ENCODE data around the gene HSP90AB1. TPM values are rescaled to one million over a fixed set of nuclear protein-coding genes. Genes with fewer than 3 reads are reported as not detected.

The HSP90AB1 gene
- total RNA-seq, 1 experiment from 2014 or later = 967 TPM

DNA sequence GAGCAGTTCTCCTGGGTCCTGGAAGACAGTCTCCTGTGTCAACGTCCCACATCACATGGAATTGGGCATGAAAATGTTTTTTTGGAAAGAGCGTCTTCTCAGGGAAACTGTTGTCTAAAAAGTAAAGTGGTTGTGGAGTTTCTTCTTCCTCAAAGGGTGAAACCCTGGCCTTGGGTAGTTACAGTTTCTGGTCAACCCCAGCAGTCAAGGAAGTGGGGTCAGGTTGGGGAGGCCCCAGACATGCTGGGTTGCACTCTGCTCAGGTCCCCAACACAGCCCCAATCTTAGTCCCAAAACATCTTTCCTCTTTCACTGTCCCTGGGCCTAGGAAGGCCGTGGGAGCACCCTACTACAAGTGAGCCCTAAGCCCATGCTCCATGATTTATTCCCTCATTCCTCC lies 19.4 kb downstream of the HSP90AB1 start:
- peaks cover 15% of the 10 kb centered on the region for H3K36me3 Mint-ChIP-seq (ENCODE audit: insufficient read depth, unreplicated experiment)
- no TSS peak for BruUV-seq (replicated peaks)
- POLR2A ChIA-PET = no interaction called here
- Histone ChIP-seq H3K4me1 (peaks cover 26% of the 10 kb centered on the region), H3K4me3 (ENCODE audit: low read depth, low read length) (no peak overlapping the region), H3K27me3 (replicated peaks; ENCODE audit: control insufficient read depth, insufficient read depth, low read length) (peaks cover 6% of the 10 kb centered on the region), H3K9me3 (no peaks in the 10 kb centered on the region), H3K36me3 (ENCODE audit: control insufficient read depth, insufficient read depth, low read length) (no peaks in the 10 kb centered on the region)
- peaks cover 5% of the 10 kb centered on the region for H3K27me3 Mint-ChIP-seq (ENCODE audit: insufficient read depth, unreplicated experiment)
- H3K27ac Mint-ChIP-seq (ENCODE audit: unreplicated experiment) = no peak overlapping the region
- CTCF ChIA-PET = interaction anchor here (1.2 to 3.7 kb wide), 2 partner anchors 39 to 72 kb away, joined by 4 to 23 read pairs; no protein-coding TSS in a partner anchor
- intact Hi-C loops (cut with micrococcal nuclease; ENCODE audit: unreplicated experiment) = no loop called here
- peak overlapping the region; percentile 38 for H3K4me3 Mint-ChIP-seq (ENCODE audit: unreplicated experiment)
- H3K9me3 Mint-ChIP-seq (ENCODE audit: unreplicated experiment) = no peaks in the 10 kb centered on the region
- H3K4me1 Mint-ChIP-seq (ENCODE audit: low read depth, unreplicated experiment) = peaks cover 13% of the 10 kb centered on the region
- TF ChIP-seq CTCF (IDR thresholded peaks at IDR 0.05; ENCODE audit: insufficient read depth in 1 of 2, low read depth in 1 of 2, low read length in 1 of 2, severe bottlenecking in 1 of 2, unreplicated experiment in 1 of 2) = no peak
- DNase-seq = no peak

DNA sequence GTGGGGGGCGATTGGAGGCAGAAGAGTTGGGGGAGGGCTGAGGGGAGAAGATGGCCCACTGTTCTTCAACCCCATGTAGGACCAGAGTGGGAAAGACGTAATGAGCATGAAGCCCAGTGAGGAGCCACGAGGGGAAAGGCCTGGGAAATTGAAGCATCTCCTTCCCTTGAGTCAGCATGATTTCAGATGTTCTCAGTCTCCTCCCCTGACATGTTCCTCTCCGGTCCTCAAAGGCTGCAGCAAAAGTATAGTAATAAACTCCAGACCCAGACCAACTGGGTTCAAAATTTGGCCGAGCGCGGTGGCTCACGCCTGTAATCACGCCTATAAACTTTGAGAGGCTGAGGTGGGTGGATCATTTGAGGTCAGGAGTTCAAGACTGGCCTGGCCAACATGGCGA lies 20.4 kb downstream of the HSP90AB1 start:
- CTCF ChIA-PET = interaction anchor here (1.2 to 3.7 kb wide), 3 partner anchors 38 to 72 kb away, joined by 4 to 23 read pairs (median 16); partner anchors contain the start of gene AARS2
- no peak overlapping the region for H3K4me3 ChIP-seq (ENCODE audit: low read depth, low read length)
- intact Hi-C loops (cut with micrococcal nuclease; ENCODE audit: unreplicated experiment) = no loop called here
- peaks cover 8% of the 10 kb centered on the region for H3K27me3 Mint-ChIP-seq (ENCODE audit: insufficient read depth, unreplicated experiment)
- no peak for TF ChIP-seq CTCF (IDR thresholded peaks at IDR 0.05; ENCODE audit: insufficient read depth in 1 of 2, low read depth in 1 of 2, low read length in 1 of 2, severe bottlenecking in 1 of 2, unreplicated experiment in 1 of 2)
- BruUV-seq (replicated peaks) = no TSS peak
- H3K4me3 Mint-ChIP-seq (ENCODE audit: unreplicated experiment) = no peak overlapping the region
- peaks cover 26% of the 10 kb centered on the region for H3K4me1 ChIP-seq
- no peak for DNase-seq
- H3K9me3 Mint-ChIP-seq (ENCODE audit: unreplicated experiment) = no peaks in the 10 kb centered on the region
- H3K36me3 ChIP-seq (ENCODE audit: control insufficient read depth, insufficient read depth, low read length) = no peaks in the 10 kb centered on the region
- H3K4me1 Mint-ChIP-seq (ENCODE audit: low read depth, unreplicated experiment) = peaks cover 13% of the 10 kb centered on the region
- peaks cover 15% of the 10 kb centered on the region for H3K36me3 Mint-ChIP-seq (ENCODE audit: insufficient read depth, unreplicated experiment)
- no peaks in the 10 kb centered on the region for H3K9me3 ChIP-seq
- POLR2A ChIA-PET = no interaction called here
- no peak overlapping the region for H3K27ac Mint-ChIP-seq (ENCODE audit: unreplicated experiment)
- H3K27me3 ChIP-seq (replicated peaks; ENCODE audit: control insufficient read depth, insufficient read depth, low read length) = peaks cover 6% of the 10 kb centered on the region

DNA sequence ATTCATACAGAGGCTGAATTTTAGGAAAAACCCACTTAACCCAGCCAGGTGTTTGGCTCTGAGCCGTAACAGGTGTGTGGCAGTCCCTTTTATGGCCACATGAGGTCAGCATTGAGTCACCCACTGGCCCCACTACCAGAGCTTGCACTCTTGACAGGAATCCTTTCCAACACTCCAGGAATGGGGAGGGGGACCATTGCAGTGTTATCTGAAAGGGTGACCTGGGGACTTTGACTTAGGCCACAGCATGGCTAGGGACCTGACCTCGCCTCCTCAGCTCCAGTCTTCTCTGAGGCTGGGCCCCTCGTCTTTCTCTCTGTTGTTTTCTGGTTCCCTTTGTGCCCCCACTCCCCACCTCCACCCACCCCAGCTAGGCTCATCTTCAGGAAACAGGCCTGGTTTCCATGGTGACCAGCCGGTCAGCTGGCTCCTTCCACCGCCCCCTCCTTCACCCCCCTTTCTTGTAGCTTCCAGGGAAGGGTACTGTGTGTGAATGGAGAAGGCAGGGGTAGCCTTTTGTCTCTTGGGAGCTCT lies 21.3 kb downstream of the HSP90AB1 start:
- no TSS peak for BruUV-seq (replicated peaks)
- peaks cover 15% of the 10 kb centered on the region for H3K27me3 Mint-ChIP-seq (ENCODE audit: insufficient read depth, unreplicated experiment)

More for the DNA sequence above, 21.3 kb downstream of the HSP90AB1 start:
- POLR2A ChIA-PET = no interaction called here
- H3K4me3 ChIP-seq (ENCODE audit: low read depth, low read length) = no peak overlapping the region
- CTCF ChIA-PET = interaction anchor here (0.6 to 3.7 kb wide), 14 partner anchors 12 to 95 kb away, joined by 3 to 23 read pairs (median 3); partner anchors contain the start of genes AARS2, HSP90AB1, SLC35B2 and SPATS1
- H3K36me3 Mint-ChIP-seq (ENCODE audit: insufficient read depth, unreplicated experiment) = peaks cover 15% of the 10 kb centered on the region
- H3K27me3 ChIP-seq (replicated peaks; ENCODE audit: control insufficient read depth, insufficient read depth, low read length) = peaks cover 6% of the 10 kb centered on the region
- no peaks in the 10 kb centered on the region for H3K36me3 ChIP-seq (ENCODE audit: control insufficient read depth, insufficient read depth, low read length)
- no peak overlapping the region for H3K4me3 Mint-ChIP-seq (ENCODE audit: unreplicated experiment)
- peaks cover 13% of the 10 kb centered on the region for H3K4me1 Mint-ChIP-seq (ENCODE audit: low read depth, unreplicated experiment)
- no peaks in the 10 kb centered on the region for H3K9me3 ChIP-seq
- no peaks in the 10 kb centered on the region for H3K9me3 Mint-ChIP-seq (ENCODE audit: unreplicated experiment)
- H3K27ac Mint-ChIP-seq (ENCODE audit: unreplicated experiment) = no peak overlapping the region
- peak; percentile 84 to 92 for TF ChIP-seq CTCF (IDR thresholded peaks at IDR 0.05; ENCODE audit: insufficient read depth in 1 of 2, low read depth in 1 of 2, low read length in 1 of 2, severe bottlenecking in 1 of 2, unreplicated experiment in 1 of 2)
- peak; percentile 70 to 81 for DNase-seq
- H3K4me1 ChIP-seq = peaks cover 18% of the 10 kb centered on the region
- intact Hi-C loops (cut with micrococcal nuclease; ENCODE audit: unreplicated experiment) = loop anchor here (1.0 kb wide), 2 partner anchors 36 to 70 kb away; no protein-coding TSS in a partner anchor
